Stimulated activated CD4-positive, alpha-beta T cell treated with anti-CD3 and anti-CD28 coated beads, Interleukin-4, amount 100 ng/mL, for 48 hours (primary cell): ENCODE results near the gene MORN2.
"Not testable (repeated sequence)": the region's sequence is repeated elsewhere in the genome, so short reads cannot be mapped to it uniquely, and the experiment has no call there.

ENCODE experiments used
- DNase-seq, 2 donors: peaks; one replicate each; pipeline ENCODE4 v3.0.0-alpha.2; 2020; ENCODE audit warnings: low read depth in 2 of 2

MORN2 gene

DNA sequence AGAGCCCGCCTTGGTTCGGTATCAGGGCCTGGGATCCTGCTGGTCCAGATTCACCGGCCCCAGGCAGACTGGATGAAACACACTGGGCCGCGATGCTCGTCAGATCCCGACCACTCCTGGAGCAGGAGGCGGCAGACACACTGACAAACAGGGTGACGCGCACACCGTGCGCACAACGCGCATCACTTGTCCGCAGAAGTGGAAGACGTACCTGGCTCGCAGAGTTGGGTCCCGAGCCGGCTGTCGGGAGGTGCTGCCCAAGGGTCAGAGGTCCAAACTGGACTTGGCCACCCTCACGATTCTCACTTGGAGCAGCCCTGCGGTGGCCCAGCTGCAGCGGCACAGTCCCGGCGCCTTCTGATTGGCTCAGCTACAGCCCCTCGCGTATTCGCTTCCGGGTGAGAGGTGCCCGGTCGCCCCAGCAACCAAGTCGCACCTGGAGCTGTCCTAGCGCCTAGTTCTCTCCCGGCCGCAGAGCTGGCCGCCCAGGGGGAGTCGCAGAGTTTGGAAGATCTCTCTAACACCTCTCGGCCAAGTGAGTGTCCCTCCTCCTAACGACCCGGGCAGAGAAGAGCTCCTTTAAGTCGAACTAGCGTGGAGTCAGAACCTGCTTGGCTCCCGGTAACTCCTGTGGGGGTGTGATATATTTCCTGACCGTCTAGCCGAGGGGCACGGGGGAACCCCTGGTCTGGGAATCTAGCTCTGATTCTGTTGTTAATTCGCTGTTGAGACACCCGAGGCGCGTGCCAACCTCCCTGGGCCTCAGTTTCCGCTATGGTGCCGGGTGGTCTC, at the start of gene MORN2, which contains the start of gene DHX57:
MORN2 (plus strand) TSS at position 401 of the 792 bp plus-strand sequence.
DHX57 (minus strand) TSS at position 359 of the 792 bp plus-strand sequence. CDS start 7,529 bp downstream, outside the sequence.
- peak; percentile 72 to 78 for DNase-seq

DNA sequence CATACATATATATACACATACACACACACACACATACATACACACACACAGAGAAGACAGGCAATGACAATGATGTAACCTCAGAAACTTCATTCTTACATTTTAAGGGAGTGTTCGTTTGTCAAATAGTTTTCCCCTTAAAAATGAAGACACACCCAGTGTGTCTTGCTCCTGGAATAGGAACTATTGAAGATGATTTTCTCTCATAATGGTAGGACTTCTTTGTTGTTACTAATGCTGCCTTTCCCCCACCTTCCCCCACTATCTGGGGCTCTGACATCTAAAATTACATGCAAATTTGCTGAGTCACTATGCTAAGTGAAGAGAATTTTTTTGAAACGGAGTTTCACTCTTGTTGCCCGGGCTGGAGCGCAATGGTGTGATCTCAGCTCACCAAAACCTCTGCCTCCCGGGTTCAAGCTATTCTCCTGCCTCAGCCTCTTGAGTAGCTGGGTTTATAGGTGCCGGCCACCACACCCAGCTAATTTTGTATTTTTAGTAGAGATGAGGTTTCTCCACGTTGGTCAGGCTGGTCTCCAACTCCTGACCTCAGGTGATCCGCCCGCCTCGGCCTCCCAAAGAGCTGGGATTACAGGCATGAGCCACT, 48.1 kb upstream of the MORN2 start:
- not testable (repeated sequence) for DNase-seq

DNA sequence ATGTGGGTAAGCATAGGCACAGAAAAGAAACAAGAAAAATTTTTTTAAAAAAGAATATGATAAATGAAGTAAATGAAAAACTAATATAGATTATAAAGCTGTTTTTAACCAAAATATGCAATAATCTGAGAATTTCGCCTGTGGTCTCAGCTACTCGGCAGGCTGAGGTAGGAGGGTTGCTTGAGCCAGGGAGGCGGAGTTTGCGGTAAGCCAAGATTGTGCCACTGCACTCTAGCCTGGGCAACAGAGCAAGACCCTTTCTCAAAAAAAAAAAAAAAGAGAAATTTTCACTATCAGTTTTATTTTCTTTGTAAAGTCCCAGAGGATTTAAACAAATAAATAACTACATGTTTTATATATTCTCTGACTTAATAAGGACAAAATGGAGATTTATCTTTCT, 47.3 kb upstream of the MORN2 start:
- DNase-seq: no peak

GRCh38 chr2:38829971-38830370, 45.8 kb upstream of the MORN2 start:
- no peak for DNase-seq

DNA sequence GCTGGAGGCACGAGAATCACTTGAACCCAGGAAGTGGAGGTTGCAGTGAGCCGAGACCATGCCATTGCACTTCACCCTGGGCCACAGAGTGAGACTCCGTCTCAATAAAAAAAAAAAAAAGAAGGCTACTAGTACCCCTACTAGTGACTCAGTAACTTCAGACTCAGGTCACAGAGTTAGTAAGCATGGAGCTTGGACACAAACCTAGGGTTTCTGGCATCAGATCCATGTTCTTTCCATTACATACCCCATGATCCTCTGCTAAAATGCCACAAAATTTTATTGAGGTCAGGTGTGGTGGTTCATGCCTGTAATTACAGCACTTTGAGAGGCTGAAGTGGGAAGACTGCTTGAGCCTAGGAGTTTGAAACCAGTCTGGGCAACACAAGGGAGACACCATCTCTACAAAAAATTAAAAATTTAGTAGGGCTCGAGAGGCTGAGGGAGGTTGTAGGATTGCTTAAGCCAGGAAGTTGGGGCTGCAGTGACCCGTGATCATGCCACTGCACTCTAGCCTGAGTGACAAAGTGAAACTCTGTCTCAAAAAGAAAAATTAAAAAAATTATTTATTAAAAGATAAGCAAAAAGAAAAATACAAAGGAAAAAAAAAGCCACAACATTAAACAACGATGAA, 45.1 kb upstream of the MORN2 start:
- no peak for DNase-seq

- no peak for DNase-seq
Observed at GRCh38 chr2:38835015-38835601, 40.7 kb upstream of the MORN2 start.

DNA sequence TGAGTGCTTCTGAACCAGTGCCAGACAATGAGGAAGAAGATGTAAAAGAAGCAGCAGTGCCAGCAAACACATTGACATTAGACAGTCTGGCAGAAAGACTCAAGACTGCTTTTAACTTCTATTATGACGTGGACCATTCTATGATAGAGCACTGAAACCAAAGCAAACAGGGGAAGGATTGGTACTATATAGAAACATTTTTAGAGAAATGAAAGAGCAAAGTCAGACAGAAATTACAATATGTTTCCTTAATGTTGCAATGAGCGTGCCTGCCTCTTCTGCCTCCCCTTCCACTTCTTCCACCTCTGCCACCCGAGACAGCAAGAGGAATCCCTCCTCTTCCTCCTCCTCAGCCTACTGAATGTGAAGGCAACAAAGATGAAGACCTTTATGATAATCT, 39.8 kb upstream of the MORN2 start:
- DNase-seq: no peak

- no peak for DNase-seq
Observed at GRCh38 chr2:38836791-38837190, 39.0 kb upstream of the MORN2 start.

DNA sequence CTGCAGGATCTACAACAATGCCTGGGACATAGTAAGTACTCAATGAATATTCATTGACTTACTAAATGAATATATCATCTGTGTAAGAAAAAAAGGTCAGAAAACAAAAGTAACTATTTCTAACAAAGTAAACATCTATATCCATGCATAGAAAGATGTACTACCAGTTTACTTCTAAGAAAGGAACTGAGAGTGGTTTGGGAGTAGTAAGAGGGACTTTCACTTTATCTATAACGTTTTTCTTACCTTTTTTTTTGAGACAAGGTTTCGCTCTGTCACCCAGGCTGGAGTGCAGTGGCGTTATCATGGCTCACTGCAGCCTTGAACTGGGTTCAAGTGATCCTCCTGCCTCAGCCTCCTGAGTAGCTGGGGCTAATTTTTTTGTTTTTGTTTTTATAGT, 25.7 kb upstream of the MORN2 start:
- no peak for DNase-seq

DNA sequence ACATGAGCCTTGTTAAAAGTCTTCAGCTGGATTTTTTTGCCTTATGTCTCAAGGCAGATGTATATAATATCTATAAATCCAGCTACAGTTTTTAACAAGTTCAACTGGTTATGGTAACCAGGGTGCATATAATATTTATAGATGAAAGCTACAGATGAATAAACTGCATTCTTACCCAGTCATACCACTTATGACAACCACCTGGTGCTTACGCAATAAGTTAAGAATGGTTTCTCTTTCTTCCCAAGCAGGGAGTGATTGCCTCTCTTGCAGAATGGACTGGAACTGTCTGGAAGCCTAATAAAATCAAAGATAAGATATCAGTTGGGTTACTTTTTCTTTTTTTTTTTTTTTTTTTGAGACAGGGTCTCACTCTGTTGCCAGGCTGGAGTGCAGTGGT, 19.6 kb upstream of the MORN2 start:
- DNase-seq: no peak

GRCh38 chr2:38862476-38862875, 13.3 kb upstream of the MORN2 start:
- no peak for DNase-seq

DNA sequence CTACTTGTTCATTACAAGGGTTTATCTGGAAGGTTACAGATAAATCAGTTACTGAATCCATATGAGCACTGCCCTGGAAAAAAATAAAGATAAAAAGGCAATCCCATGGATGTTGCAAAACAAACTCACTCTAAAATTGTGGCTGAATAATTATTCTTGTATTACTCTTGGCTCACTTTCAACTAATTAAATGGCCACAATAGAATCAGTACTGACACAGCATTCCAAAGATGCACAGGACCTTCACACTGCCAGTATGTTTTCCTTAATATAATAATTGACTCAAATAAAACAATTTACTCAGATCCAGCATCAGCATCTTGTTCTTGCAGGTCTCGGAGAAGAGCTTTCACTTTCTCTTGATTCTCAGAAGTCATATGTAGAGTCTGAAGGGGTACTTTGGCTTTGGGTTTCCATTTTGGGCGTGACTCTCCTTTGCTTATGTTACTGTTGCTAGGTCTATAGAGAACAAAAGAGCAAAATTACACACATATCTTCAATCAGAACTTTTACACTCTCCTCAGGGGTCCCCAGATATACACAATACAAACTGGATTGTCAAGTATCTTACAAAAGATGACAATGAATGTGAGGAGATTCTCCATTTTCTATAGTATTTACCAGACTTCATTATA, 12.6 kb upstream of the MORN2 start:
- DNase-seq: no peak

GRCh38 chr2:38866773-38867443, 8.9 kb upstream of the MORN2 start:
- DNase-seq: no peak

- DNase-seq: no peak
Observed at GRCh38 chr2:38871432-38871831, 4.3 kb upstream of the MORN2 start.

DNA sequence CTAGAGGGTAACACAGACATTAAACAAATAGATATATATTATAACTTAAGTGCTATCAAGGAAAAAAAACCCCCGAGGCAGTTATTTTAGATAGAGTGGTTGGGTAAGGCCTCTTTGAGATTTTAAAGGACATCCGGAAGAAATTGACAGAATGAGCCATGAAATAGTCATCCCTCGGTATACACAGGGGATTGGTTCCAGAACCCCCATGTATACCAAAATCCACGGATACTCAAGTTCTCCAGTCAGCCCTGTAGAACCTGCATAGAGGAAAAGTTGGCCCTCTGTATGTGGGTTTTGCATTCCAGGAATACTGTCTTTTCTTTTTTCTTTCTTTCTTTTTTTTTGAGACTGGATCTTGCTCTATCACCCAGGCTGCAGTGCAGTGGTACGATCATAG, 2.0 kb upstream of the MORN2 start:
- DNase-seq: no peak

GRCh38 chr2:38875227-38875575, 575 bp upstream of the MORN2 start:
- no peak for DNase-seq

- no peak for DNase-seq
Observed at GRCh38 chr2:38876407-38876806, 631 bp downstream of the MORN2 start.

- DNase-seq: no peak
Observed at GRCh38 chr2:38886063-38886462, 10.3 kb downstream of the MORN2 start.

DNA sequence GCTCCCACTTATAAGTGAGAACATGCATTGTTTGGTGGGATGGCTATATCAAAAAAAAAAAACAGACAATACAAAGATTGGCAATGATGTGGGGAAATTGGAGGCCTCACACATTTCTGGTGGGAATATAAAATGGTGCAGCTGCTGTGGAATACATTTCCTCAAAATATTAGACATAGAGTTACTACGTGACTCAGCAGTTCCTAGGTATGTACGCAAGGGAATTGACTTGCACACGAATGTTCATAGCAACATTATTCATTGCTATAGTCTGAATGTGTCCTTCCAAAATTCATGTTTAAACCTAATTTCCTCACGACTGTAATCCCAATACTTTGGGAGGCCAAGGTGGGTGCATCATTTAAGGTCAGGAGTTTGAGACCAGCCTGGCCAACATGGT, 11.6 kb downstream of the MORN2 start:
- no peak for DNase-seq

- DNase-seq: no peak
Observed at GRCh38 chr2:38887902-38888554, 12.3 kb downstream of the MORN2 start.

GRCh38 chr2:38889045-38889444, 13.3 kb downstream of the MORN2 start:
- no peak for DNase-seq
